HG02623 (cell line): ENCODE measurements around the gene MTHFR.
A peak's percentile ranks its signal among the peaks of the same experiment; 100 is the strongest.

Experiments used
- ATAC-seq: cut with Tn5 transposase; IDR thresholded peaks from one replicate; pipeline ENCODE4 v1.9.1; 2021; ENCODE audit warnings: moderate library complexity; ENCODE audit not compliant: unreplicated experiment

MTHFR gene

DNA sequence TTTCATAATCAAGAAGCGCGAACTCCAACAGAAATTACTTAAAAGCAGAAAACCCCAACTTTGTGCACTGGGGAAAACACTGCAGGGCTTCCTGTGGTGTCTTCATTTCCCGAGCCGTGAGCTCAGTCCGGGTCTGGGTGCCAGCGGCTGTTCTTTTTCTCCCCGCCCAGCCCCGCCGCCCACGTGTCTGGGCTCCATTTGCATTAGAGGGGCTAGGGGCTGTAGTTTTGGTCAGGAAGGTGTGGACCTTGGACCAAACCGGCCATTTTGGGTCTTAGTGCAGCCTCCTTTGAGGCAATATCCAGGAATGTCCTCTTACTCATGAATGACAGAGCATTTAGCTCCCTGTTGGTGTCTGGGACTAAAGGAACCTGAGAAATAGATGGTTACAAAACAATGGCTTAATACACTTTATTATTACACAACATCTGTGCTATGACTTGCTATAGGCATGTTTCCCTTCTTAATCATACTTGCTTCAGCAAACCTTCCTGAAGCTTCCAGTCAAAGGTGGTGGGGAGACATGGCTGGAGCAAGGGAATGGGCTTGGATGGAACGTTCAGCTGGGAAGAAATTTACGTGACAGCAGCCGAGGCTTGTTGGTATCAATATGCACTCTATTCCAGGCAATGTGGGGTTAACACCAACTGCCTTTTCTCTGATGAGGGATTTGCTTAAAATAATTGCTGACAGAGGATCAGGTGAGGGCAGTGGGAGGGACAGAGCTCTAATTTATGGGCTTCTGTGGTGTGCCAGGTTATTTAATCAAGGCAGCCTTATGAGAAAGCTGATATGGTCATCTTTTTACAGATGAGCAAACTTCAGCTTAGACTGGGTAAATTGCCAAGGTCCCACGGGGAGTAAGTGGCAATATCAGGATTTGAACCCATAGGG lies 68.8 kb downstream of the MTHFR start:
- ATAC-seq: no peak

- ATAC-seq: peak; percentile 54
Observed at GRCh38 chr1:11735854-11736745, 69.7 kb downstream of the MTHFR start, which contains the start of gene AGTRAP. Gene AGTRAP (plus strand): TSS chr1:11736136. CDS start chr1:11736209, 73 bp downstream.
